IMR-90 (cell line): ENCODE data around the gene FBRS. TPM values are rescaled to one million over a fixed set of nuclear protein-coding genes. Genes with fewer than 3 reads are reported as not detected.

ENCODE experiments used
- ATAC-seq: fragments of 200-7000 bp; cut with Tn5 transposase; 2 replicates; pipeline ENCODE4 v1.9.1; 2020; ENCODE audit warnings: low read depth, mild to moderate bottlenecking, moderate library complexity
- BruUV-seq: library from RNA; stranded (reverse); fragments of 400-500 nt; replicated peaks from 2 replicates; lab custom pipeline; 2021; lab: Mats Ljungman, UMichigan
- CTCF ChIA-PET: fragments of 300-600 bp; formaldehyde crosslinking; extraction: SDS; loops from one replicate; lab custom pipeline; 2021; ENCODE audit warnings: antibody characterized with exemption; lab: Yijun Ruan, JAX
- POLR2A ChIA-PET: fragments of 300-600 bp; sonication (Branson Sonifier 250); formaldehyde crosslinking; loops from one replicate; lab custom pipeline; 2022; ENCODE audit warnings: antibody characterized with exemption; ENCODE audit not compliant: unreplicated experiment; lab: Charles Lee
- DNase-seq: peaks from one replicate; pipeline ENCODE4 v3.0.0; 2013
- H2AFZ ChIP-seq: replicated peaks from 2 replicates; pipeline ENCODE3; 2013; ENCODE audit warnings: low read length, mild to moderate bottlenecking; ENCODE audit not compliant: poor library complexity
- H2AK5ac ChIP-seq: 2 replicates; pipeline ENCODE4 v1.6.1; 2013; ENCODE audit warnings: low read depth, low read length, inconsistent platforms
- H2AK9ac ChIP-seq: replicated peaks from 2 replicates; pipeline ENCODE3; 2013; ENCODE audit warnings: mild to moderate bottlenecking, low read depth, low read length, moderate library complexity; ENCODE audit not compliant: poor library complexity
- H2BK120ac ChIP-seq: 2 replicates; pipeline ENCODE4 v1.6.1; 2013; ENCODE audit warnings: low read depth, low read length, inconsistent platforms
- H2BK15ac ChIP-seq: 3 replicates; pipeline ENCODE4 v1.6.1; 2013; ENCODE audit warnings: low read depth, low read length, inconsistent platforms
- H2BK20ac ChIP-seq: 2 replicates; pipeline ENCODE4 v1.6.1; 2013; ENCODE audit warnings: low read depth, mild to moderate bottlenecking, inconsistent platforms, low read length, moderate library complexity
- H2BK5ac ChIP-seq: 2 replicates; pipeline ENCODE4 v1.6.1; 2013; ENCODE audit warnings: mild to moderate bottlenecking, low read depth, low read length, inconsistent platforms; ENCODE audit not compliant: poor library complexity, severe bottlenecking
- H3K14ac ChIP-seq: replicated peaks from 2 replicates; pipeline ENCODE4 v1.6.1; 2013; ENCODE audit warnings: low read depth, low read length, inconsistent platforms
- H3K18ac ChIP-seq: 2 replicates; pipeline ENCODE4 v1.6.1; 2013; ENCODE audit warnings: low read depth, low read length, control low read depth
- H3K23ac ChIP-seq: 2 replicates; pipeline ENCODE4 v1.6.1; 2013; ENCODE audit warnings: low read depth, low read length, inconsistent platforms
- H3K27ac ChIP-seq: 2 replicates; pipeline ENCODE4 v1.5.1; 2013; ENCODE audit warnings: mild to moderate bottlenecking, control low read depth, low read length; ENCODE audit not compliant: insufficient read depth
- H3K27me3 ChIP-seq: 2 replicates; pipeline ENCODE4 v1.6.1; 2013; ENCODE audit warnings: low read length; ENCODE audit not compliant: control insufficient read depth, insufficient read depth
- H3K36me3 ChIP-seq: 2 replicates; pipeline ENCODE4 v1.6.1; 2013; ENCODE audit warnings: low read length, mixed read lengths; ENCODE audit not compliant: control insufficient read depth, insufficient read depth
- H3K4ac ChIP-seq: 2 replicates; pipeline ENCODE4 v1.6.1; 2013; ENCODE audit warnings: low read depth, low read length, inconsistent platforms
- H3K4me1 ChIP-seq: 2 replicates; pipeline ENCODE4 v1.6.1; 2013; ENCODE audit warnings: low read length, mixed read lengths; ENCODE audit not compliant: control insufficient read depth, insufficient read depth
- H3K4me2 ChIP-seq: 2 replicates; pipeline ENCODE4 v1.6.1; 2013; ENCODE audit warnings: low read depth, mild to moderate bottlenecking, control low read depth, low read length, moderate library complexity
- H3K4me3 ChIP-seq: 2 replicates; pipeline ENCODE4 v1.5.1; 2013; ENCODE audit warnings: low read depth, mild to moderate bottlenecking, control low read depth, low read length, moderate library complexity; ENCODE audit not compliant: insufficient read depth
- H3K56ac ChIP-seq: 2 replicates; pipeline ENCODE4 v1.6.1; 2013; ENCODE audit warnings: low read length, inconsistent platforms; ENCODE audit not compliant: insufficient read depth; ENCODE audit errors: extremely low read depth
- H3K79me1 ChIP-seq, 2 experiments: 2 replicates each; pipeline ENCODE4 v1.6.1; 2013; ENCODE audit warnings: low read length in 2 of 2, inconsistent platforms in 1 of 2, low read depth in 1 of 2
- H3K9ac ChIP-seq: 2 replicates; pipeline ENCODE4 v1.6.1; 2013; ENCODE audit warnings: low read depth, low read length, control low read depth
- H3K9me1 ChIP-seq: 2 replicates; pipeline ENCODE4 v1.6.1; 2013; ENCODE audit warnings: low read length, inconsistent platforms; ENCODE audit not compliant: insufficient read depth
- H3K9me3 ChIP-seq: 2 replicates; pipeline ENCODE4 v1.6.1; 2013; ENCODE audit warnings: low read length; ENCODE audit not compliant: control insufficient read depth, insufficient read depth
- H4K20me1 ChIP-seq: 2 replicates; pipeline ENCODE4 v1.6.1; 2013; ENCODE audit warnings: low read length, inconsistent platforms; ENCODE audit not compliant: insufficient read depth
- H4K5ac ChIP-seq: 2 replicates; pipeline ENCODE4 v1.6.1; 2013; ENCODE audit warnings: mild to moderate bottlenecking, low read depth, low read length, control low read depth
- H4K8ac ChIP-seq, 2 experiments: 2 replicates each; pipeline ENCODE4 v1.6.1; 2013; ENCODE audit warnings: low read depth in 2 of 2, low read length in 2 of 2, control low read depth in 1 of 2, inconsistent platforms in 1 of 2
- H4K91ac ChIP-seq: 2 replicates; pipeline ENCODE4 v1.6.1; 2013; ENCODE audit warnings: low read depth, low read length, inconsistent platforms; ENCODE audit not compliant: insufficient read depth
- MAFK ChIP-seq: IDR thresholded peaks from 2 replicates; pipeline ENCODE4 v1.6.1; 2012; ENCODE audit warnings: low read depth, low read length, improper control_type of control experiment
- MAZ ChIP-seq: IDR thresholded peaks from 2 replicates; pipeline ENCODE4 v1.6.1; 2012; ENCODE audit warnings: low read depth, mild to moderate bottlenecking, low read length, improper control_type of control experiment, moderate library complexity, borderline replicate concordance
- NFE2L2 ChIP-seq: fragments of 150-350 bp; IDR thresholded peaks from 2 replicates; pipeline ENCODE4 v1.6.1; 2016; ENCODE audit warnings: low read depth, mild to moderate bottlenecking, low read length
- RCOR1 ChIP-seq: IDR thresholded peaks from 2 replicates; pipeline ENCODE4 v1.6.1; 2012; ENCODE audit warnings: mild to moderate bottlenecking, low read length, improper control_type of control experiment; ENCODE audit not compliant: insufficient replicate concordance
- RFX5 ChIP-seq: IDR thresholded peaks from 2 replicates; pipeline ENCODE4 v1.8.0; 2012; ENCODE audit warnings: low read depth, mild to moderate bottlenecking, low read length, moderate library complexity
- WGBS, 2 experiments: methylation state at CpG; one replicate each; pipeline versions ENCODE4 v1.1.5 to v1.1.7; 2013; ENCODE audit warnings: missing lambda C conversion rate in 2 of 2; ENCODE audit not compliant: insufficient read length in 1 of 2; ENCODE audit errors: extremely low coverage in 2 of 2; 5-methylcytosine and 5-hydroxymethylcytosine counted together
- dilution Hi-C: fragments of 300-500 bp; cut with HindIII; formaldehyde crosslinking; loops from one replicate; pipeline ENCODE4 v1.14.3; 2018; ENCODE audit warnings: low sequenced_read_pairs; ENCODE audit not compliant: unreplicated experiment
- in situ Hi-C: fragments of 300-500 bp; cut with MboI; formaldehyde crosslinking; loops from 3 replicates; pipeline ENCODE4 v1.14.3; 2019; ENCODE audit warnings: low sequenced_read_pairs, inconsistent platforms, mixed read lengths
- intact Hi-C: fragments of 100-400 bp; cut with micrococcal nuclease; formaldehyde crosslinking; loops from 2 replicates; pipeline ENCODE4 v1.10.0; 2022
- polyA plus RNA-seq, 3 experiments: library from polyadenylated mRNA; depleted of rRNA; stranded (reverse); fragments of >200 nt; gene quantifications; 2 replicates each; pipeline ENCODE4 v1.2.3, GENCODE V29; 2012; ENCODE audit warnings: low replicate concordance in 1 of 3
- total RNA-seq: library from RNA; depleted of rRNA; stranded (reverse); fragments of >200 nt; gene quantifications from 2 replicates; pipeline ENCODE4 v1.2.3, GENCODE V29; 2012

FBRS gene
- total and polyA plus RNA-seq, 2 of the 4 experiments (the other 2 are of a cell fraction) = 2.0 to 22.4 TPM

DNA sequence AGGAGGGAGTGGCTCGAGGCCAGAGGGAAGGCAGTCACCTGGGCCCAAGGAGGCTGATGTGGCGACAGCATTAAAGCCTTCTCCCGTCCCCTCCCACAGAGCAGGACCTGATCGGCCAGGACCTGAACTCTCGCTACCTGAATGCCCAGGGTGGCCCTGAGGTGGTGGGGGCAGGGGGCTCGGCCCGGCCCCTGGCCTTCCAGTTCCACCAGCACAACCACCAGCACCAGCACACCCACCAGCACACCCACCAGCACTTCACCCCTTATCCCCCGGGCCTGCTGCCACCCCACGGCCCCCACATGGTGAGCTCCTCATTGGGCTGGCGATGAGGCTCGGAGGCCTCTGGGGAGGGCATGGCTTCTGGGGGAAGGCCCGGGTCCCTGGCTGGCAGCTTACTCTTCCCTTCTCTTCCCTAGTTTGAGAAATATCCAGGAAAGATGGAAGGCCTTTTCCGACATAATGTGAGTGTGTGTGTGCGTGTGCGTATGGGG lies 6.4 kb downstream of the FBRS start:
- H2BK5ac ChIP-seq = no peak overlapping the region
- intact Hi-C loops (no loop called here), in situ Hi-C loops (no loop called here), dilution Hi-C loops (no loop called here)
- peaks cover 83% of the 10 kb centered on the region for H3K36me3 ChIP-seq
- H3K9me3 ChIP-seq = no peaks in the 10 kb centered on the region
- no peak overlapping the region for H2AK9ac ChIP-seq
- no peak overlapping the region for H4K5ac ChIP-seq
- H3K14ac ChIP-seq = no peak overlapping the region
- H3K27ac ChIP-seq = no peak overlapping the region
- ATAC-seq = no peak
- ChIA-PET POLR2A (no interaction called here), CTCF (no interaction called here)
- no peak overlapping the region for H4K8ac ChIP-seq
- H3K56ac ChIP-seq = no peak overlapping the region
- no peaks in the 10 kb centered on the region for H3K27me3 ChIP-seq
- H2BK120ac ChIP-seq = no peak overlapping the region
- no peak overlapping the region for H2AK5ac ChIP-seq
- H3K79me1 ChIP-seq = peaks cover 45 to 72% of the 10 kb centered on the region in 2 experiments
- no peak for DNase-seq
- peaks cover 54% of the 10 kb centered on the region for H4K20me1 ChIP-seq
- no peak overlapping the region for H3K4me2 ChIP-seq
- peaks cover 10% of the 10 kb centered on the region; the same call in 1 of the 2 replicates for H3K9me1 ChIP-seq
- H3K4me3 ChIP-seq = no peak overlapping the region
- H3K4me1 ChIP-seq = peaks cover 8% of the 10 kb centered on the region; the same call in 1 of the 2 replicates
- BruUV-seq = no TSS peak
- no peak overlapping the region for H2AFZ ChIP-seq
- H4K91ac ChIP-seq = no peak overlapping the region
- WGBS, 2 experiments = no CpG with 5 or more reads among the region's 15 CpGs
- no peak overlapping the region for H3K9ac ChIP-seq
- no peak overlapping the region for H3K4ac ChIP-seq
- no peak overlapping the region for H3K23ac ChIP-seq
- no peak overlapping the region for H3K18ac ChIP-seq
- no peak overlapping the region for H2BK20ac ChIP-seq
- no peak overlapping the region for H2BK15ac ChIP-seq
- TF ChIP-seq NFE2L2 (no peak), RFX5 (no peak), MAFK (no peak), MAZ (no peak), RCOR1 (no peak)
